ENCODE results near the gene LTK.
A peak's percentile ranks its signal among the peaks of the same experiment; 100 is the strongest.

DNA sequence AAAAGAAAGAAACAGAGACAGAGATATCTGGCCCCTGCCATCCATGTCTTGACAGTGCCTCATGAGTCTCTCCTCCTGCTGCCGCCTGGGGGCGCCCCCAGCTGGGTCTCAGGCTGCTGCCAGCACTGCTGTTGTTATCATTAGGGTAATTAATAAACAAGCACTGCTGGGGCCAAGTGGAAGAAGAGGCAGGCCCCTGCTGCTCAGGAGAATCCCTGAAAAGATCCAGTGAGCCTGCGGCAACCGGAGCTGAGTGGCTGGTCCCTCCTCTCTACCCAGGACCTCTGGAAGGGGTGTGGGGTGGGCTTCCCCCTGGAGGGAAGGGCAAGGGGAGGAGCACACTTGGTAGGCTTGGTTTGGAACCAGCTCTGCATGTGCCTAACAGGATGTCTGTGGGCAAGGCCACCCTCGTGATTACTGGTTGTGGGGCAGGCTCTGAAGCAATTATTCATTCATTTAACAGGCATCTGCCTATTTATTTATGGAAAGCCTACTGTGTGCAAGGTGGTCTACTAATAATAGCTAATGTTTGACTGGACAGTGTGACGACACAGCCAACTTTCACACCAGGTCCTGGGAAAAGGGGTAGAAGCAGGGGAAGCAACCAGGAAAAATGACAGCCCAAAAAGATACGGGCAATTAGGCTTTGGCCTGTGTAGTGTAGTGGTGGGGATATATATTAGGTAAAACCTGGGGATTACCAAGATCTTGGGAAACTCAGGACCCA, 44.2 kb upstream of the LTK start:
- TF ChIP-seq, protein P1, sequence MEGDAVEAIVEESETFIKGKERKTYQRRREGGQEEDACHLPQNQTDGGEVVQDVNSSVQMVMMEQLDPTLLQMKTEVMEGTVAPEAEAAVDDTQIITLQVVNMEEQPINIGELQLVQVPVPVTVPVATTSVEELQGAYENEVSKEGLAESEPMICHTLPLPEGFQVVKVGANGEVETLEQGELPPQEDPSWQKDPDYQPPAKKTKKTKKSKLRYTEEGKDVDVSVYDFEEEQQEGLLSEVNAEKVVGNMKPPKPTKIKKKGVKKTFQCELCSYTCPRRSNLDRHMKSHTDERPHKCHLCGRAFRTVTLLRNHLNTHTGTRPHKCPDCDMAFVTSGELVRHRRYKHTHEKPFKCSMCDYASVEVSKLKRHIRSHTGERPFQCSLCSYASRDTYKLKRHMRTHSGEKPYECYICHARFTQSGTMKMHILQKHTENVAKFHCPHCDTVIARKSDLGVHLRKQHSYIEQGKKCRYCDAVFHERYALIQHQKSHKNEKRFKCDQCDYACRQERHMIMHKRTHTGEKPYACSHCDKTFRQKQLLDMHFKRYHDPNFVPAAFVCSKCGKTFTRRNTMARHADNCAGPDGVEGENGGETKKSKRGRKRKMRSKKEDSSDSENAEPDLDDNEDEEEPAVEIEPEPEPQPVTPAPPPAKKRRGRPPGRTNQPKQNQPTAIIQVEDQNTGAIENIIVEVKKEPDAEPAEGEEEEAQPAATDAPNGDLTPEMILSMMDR (IDR thresholded peaks at IDR 0.05), result peak; percentile 82 to 90 (median 83)
- no peak for TF ChIP-seq POLR2A (IDR thresholded peaks at IDR 0.05)
